Epithelial cell of prostate (primary cell): ENCODE data around the gene MGME1.
A peak's percentile ranks its signal among the peaks of the same experiment; 100 is the strongest.
"Not testable (repeated sequence)": the region's sequence is repeated elsewhere in the genome, so short reads cannot be mapped to it uniquely, and the experiment has no call there.

Source experiments
- DNase-seq: peaks from one replicate; pipeline ENCODE4 v3.0.0-alpha.2; 2011; ENCODE audit warnings: low read depth, low spot score
- H3K27ac ChIP-seq: fragments of 450-650 bp; 2 replicates; pipeline ENCODE4 v1.5.1; 2017; ENCODE audit warnings: mild to moderate bottlenecking

Gene MGME1

DNA sequence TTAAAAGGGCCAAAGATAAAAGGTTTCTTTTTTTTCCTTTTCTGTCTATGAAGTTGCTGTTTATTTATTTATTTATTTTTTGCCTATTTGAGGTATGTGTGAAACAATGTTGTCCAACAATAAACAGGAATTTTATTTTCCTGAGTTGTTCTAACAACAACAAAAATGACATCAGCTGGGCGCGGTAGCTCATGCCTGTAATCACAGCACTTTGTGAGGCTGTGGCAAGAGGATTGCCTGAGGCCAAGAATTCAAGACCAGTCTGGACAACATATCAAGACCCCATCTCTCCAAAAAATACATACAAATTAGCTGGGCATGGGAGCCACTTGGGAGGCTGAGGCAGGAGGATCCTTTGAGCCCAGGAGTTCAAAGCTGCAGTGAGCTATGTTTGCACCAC is 44.1 kb downstream of the MGME1 start:
- no peak for DNase-seq
- H3K27ac ChIP-seq, result no peak overlapping the region

DNA sequence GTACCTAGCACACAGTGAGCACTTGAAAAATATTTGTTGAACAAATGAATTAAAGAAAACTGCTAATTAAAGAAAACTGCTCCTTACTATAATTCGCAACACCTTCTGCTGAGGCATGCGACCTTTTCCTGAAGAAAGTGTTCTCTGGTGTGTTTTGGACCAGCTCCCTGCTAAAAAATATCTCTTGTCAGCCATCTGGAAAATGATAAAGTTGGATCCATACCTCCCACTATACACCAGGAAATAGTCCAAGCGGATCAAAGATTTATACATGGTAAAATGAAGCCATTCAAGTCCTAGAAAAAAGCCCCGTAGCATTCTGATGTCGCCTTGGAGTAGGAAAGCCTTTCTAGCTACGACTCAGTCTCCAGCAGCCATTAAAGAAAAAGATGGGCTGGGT is 45.6 kb downstream of the MGME1 start:
- no peak for DNase-seq
- H3K27ac ChIP-seq, result no peak overlapping the region

DNA sequence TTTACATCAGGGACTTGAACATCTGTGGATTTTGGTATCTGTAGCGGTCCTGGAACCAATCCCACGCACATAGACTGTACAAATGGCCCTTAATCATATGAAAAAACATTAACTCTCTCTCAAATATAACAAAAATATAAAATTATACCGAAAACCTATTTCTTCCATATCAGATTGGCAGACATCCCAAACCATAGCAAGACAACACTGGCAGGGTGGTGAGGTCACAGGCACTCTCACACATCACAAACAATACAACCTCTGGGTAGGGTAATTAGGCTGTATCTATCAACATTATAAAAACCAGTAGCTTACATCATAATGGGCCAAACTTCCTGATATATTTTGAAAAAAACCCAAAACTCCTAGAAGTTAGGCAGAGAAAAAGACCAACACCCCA is 48.0 kb downstream of the MGME1 start:
- no peak overlapping the region for H3K27ac ChIP-seq
- DNase-seq, result no peak

DNA sequence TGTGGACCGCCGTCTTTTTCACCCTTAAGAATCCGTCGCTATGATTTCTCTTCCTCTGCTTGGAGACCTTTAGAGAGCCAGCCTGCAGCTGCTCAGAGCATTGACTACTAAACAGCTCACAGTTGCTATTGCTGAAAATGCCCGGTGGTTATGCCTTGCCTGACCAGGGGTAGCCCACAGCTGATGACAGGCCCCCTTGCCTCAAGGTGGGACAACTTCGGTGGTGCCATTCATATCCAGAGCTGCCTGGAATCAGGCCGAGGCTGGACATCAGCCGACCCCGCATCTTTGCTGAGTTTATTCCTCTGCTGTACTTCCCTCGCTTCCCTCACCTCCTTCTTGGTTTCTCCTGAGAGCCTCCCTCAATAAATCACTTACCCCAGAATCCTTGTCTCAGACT is 49.3 kb downstream of the MGME1 start:
- H3K27ac ChIP-seq, result no peak overlapping the region
- no peak for DNase-seq

DNA sequence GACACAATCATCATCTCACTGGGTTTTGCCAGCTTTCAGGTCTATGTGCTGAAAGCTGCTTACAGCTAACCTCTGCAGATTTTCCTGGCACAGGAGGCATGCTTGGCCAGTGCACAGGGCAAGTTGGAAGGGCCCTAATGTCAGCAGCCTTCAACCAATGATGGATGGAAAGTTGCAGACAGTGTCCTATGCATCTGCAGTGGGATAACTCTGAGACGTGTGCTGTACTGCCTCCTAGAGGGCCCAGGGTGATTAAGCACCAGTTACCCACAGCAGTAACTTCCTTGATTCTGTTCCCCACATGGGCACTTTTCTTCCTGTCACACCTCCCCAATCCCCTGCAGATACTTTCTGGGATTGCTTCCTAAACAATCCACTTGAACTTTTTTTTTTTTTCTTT is 50.2 kb downstream of the MGME1 start:
- no peak for DNase-seq
- no peak overlapping the region for H3K27ac ChIP-seq

DNA sequence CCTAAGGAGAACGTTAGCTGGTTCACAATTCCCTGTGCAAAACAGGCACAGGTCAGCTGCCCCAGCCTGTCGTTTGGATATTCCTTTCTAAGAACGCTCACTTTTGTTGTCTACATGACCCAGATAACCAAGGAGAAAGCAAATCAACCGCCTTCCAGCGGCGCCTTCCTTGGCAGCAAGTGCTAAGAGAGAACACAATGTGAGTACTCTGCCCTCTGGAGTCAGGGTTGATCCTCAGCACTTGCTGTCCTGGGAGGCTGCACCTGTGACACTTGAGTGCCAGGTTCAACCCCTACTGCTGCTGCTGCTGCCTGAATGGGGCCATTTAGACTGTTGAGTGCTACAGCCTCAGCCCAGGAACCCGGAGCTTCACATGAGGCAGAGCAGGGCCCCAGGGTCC is 52.1 kb downstream of the MGME1 start:
- DNase-seq, result no peak
- no peak overlapping the region for H3K27ac ChIP-seq

DNA sequence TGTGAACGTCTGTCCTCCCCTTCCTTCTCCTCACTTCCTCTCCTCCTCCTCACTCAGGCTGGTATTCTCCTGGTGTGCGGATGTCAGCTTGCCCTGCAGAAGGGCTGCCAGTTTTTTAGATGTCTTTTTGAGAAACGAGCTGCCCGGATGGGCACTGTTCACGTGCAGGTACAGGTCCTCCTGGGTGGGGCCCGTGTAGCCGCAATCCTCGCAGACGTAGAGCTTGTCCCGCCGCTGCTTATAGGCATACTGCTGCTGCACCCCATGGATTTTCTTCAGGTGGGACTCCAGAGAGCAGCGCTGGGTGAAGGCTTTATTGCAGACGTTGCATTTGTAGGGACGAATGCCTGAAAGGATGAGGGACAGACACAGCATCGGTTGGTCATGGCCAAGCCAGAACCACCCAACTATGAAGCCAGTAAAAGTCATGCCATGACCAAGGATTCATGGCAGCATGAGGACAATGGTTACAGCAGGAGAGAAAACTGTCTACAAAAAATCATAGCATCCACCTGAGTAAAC is 55.8 kb downstream of the MGME1 start:
- DNase-seq, result no peak
- H3K27ac ChIP-seq, result no peak overlapping the region

DNA sequence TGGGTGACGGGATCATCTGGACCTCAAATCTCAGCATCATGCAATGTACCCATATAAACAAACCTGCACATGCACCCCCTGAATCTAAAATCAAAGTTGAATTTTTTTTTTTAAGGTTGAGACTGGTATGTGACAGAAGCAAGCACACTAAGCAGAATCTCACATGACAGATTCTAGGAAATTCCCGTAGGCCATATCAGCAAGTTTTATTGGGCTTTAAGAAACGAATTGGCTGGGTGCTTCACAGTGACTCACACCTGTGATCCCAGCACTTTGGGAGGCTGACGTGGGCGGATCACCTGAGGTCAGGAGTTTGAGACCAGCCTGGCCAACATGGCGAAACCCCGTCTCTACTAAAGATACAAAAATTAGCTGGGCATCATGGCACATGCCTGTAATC is 58.2 kb downstream of the MGME1 start:
- DNase-seq, result peak; percentile 18

DNA sequence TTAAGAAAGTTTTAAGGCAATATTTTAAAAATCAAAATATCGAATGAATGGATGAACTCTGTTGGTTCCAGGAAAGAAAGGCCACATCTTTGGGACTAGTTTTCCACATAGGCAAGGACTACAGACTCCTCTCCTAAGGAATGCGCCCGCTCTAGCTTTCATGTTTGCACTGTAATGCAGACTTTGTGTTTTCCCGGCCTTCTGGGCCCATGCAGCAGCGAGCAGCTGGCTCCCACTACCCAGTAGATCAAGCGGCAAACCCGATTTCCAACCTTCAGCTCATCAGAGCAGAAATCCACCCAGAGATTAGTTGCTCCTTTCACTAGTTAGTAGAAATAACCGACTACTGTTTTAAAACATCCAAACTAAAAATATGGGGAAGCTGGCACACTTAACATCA is 61.2 kb downstream of the MGME1 start:
- no peak for DNase-seq

More for the DNA sequence above, 58.2 kb downstream of the MGME1 start:
- not testable (repeated sequence) for H3K27ac ChIP-seq

DNA sequence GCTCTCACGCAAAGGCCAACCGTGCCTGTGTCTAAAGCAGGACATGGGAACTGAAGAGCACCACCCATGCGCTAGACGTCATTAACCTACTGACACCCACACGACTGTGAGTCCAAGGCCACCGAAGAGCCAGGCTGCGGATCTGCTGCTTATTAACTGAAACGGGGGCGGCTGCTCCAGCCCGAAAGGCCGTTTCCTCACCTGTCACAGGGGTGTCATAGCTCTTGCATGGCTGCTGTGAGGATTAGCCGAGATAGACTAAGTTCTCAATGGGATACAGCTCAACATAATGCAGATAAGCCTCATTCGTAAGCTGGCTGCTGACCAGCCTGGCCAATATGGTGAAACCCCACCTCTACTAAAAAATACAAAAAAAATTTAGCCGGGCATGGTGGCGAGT is 62.2 kb downstream of the MGME1 start:
- DNase-seq, result no peak
- H3K27ac ChIP-seq, result no peak overlapping the region

More for the DNA sequence above, 61.2 kb downstream of the MGME1 start:
- no peak overlapping the region for H3K27ac ChIP-seq

DNA sequence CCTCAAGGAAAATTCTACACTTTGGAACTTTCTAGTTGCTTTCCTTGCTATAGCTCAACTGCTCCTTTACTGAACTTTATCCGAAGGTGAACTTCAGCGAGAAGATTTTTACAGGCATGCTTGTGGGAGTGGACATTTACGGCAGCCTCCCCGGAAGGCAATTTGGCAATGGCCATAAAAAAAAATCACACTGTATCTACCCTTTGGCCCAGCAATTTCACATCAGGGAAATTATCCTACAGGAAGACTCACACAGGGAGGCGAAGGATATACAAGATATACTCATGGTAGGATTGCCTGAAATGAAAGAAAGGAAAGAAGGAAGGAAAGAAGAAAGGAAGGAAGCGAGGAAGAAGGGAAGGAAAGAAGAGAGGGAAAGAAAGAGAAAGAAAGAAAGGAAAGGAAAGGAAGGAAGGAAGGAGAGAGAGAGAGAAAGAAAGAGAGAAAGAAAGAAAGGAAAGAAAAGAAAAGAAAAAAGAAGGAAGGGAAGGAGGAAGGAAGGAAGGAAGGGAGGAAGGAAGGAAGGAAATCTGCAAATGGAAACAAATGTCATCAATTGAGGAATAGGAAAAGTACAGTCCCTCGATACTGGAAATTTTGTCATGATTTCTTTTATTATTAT is 63.2 kb downstream of the MGME1 start:
- no peak overlapping the region for H3K27ac ChIP-seq
- no peak for DNase-seq

DNA sequence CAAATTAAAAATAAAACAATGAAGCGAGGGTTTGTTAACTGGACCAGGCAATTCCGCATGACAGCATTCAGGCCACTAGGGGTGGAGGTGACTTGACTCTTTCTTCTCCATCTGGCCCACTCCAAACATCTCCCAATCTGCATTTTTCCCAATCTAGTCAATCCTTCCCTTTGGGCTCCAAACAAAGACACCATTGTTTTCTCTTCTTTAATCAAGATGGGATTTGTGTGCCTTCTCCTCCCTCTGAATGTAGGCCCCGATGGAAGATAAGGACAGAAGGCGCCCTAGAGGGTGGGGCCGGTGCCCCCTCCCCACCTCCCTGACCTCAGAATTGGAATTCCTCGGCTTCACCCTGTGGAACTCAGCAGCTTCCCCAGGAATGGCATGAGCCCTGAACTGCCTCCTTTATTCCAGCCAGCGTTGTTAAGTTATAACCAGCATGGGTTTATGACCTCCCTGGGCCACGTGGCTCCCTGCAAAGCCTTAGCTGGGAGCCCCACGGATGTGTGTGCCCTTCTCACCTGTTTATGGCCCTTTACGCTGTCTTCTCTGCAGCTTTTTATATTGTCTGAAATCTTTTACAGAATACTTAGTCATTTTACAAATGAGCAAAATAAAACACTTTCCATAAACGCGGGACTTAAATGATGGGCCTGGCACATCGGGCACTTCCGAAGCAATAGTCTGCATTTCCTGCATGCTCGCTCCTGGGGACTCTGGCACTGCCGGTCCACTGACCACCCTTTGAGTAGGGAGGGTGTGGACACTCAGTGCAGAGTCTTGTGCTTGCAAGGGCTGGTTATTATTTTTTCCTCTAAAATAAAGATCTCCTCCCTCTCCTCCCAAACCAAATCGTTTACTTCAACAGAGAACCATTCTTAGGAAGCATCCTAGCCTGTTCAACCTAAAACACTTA is 64.4 kb downstream of the MGME1 start:
- DNase-seq, result no peak
- H3K27ac ChIP-seq, result no peak overlapping the region

DNA sequence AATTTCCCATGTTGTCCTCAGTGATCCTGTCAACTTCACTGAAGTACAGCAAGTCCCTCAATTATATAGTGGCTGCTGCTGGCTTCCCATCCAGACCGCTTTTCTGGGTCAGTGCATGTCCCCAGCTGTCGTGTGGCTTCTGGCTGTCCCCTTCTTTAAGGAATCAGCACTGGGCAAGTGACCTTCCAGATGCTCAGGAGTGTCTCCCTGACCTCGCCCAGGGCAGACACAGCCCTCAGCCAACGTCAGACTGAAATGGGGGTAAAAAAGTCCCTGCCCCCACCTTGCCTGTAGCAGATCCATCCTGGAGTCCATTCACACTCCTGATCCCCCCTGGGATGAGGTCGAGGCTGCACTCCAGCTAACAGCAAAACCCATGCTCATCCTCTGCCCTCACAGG is 65.2 kb downstream of the MGME1 start:
- no peak for DNase-seq
- H3K27ac ChIP-seq, result no peak overlapping the region

DNA sequence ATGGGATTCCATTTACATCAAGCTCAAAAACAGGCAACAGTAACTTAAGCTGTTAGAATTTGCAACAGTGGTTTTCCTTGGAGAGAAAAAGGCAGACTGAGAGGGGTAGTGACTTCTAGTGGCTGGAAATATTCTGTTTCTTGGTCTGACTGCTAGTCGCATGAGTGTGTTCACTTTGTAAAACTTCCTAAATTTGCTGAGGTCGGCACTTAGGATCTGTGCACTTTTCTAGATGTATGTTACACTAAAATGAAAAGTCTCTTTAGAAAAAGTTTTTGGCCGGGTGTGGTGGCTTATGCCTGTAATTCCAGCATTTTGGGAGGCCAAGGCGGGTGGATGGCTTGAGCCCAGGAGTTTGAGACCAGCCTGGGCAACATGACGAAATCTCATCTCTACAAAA is 70.2 kb downstream of the MGME1 start:
- DNase-seq, result no peak
- H3K27ac ChIP-seq, result no peak overlapping the region
